SKM-1 treated with dmso at 0.1 percent for 144 hours (cell line): ENCODE data around the gene HBS1L.

Experiments used
- DNase-seq: peaks from one replicate; lab custom pipeline; 2025; ENCODE audit not compliant: unreplicated experiment; lab: John Stamatoyannopoulos, UW

Gene HBS1L

GRCh38 chr6:134954272-134955000 is 100.2 kb downstream of the HBS1L start:
- no peak for DNase-seq

DNA sequence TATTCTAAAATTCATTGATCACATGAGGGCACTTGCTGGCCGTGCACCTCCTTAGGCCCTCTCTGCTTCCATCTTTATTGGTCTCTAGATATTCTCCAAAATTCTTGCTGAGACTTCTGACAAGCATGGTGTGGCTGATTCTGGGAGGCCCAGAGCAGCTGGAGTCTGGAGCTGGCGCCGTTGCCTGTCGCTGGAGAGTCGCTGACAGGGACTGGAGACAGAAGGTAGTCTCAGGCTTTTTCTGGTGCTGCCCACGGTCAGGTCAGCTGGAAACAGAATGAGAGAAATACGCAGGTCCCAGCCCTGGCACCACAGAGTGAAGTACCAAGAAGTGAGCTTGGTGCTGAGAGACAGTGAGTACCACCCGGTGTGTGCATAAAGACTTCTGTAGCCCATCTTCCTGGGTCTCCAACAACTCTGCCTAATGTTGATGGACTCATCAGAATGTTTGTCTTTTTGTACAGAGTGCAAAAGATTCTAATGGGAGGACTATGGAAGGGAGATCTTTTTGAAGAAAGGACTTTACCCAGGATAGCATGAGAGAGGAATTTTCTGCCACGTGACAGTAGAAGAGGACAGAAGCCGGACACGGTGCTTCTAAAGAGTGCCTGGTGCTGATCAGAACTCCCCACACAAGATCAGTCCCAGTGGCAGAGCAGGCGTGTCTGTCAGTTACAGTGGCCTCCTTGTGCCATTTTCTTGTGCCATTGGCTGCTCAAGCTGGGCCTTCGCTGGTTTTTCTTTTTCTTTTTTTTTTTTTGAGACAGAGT is 102.9 kb downstream of the HBS1L start:
- no peak for DNase-seq

GRCh38 chr6:134950482-134950881 is 104.1 kb downstream of the HBS1L start:
- DNase-seq, result no peak

DNA sequence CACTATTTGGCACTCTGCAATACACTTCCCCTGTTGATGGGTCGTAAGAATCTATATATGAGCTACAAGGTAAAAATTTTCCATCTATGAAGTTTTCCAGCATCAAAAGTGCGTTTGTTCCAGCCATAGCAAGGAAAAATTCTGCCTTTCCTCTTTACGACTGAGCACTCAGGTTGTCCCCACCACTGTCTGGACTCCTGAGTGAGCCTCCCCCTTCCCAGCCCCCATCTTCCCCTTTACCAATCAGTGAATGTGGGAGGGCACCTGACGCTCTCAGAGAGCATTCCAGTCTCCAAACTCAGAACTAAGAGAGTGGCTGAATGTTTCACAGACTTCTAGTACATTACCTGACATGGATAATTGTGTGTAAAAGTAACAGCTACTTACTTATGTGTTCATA is 104.7 kb downstream of the HBS1L start, which contains the start of gene ALDH8A1:
TSS of gene ALDH8A1 (minus strand) at position 175 of the 400 bp plus-strand sequence. CDS start at position 127, 48 bp downstream.
- no peak for DNase-seq

DNA sequence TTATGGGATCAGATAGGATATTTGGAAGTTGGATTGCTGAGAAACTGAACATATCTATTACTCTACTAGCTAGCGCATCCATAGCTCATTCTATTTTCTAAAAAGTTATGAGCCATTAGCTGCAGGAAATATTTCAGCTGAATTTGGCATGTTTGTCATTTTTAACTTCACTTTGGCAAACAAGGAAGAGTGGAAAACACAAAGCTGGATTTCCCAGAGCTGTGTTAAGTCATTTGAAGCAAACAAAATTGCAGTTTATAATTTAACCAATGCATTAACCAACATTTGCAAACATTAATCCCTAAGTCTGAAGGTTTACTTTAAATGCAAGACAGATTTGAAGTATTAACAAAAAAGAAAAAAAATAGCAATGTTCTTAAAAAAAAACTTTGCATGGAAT is 105.9 kb downstream of the HBS1L start:
- DNase-seq, result no peak

GRCh38 chr6:134948142-134948541 is 106.5 kb downstream of the HBS1L start:
- DNase-seq, result no peak

DNA sequence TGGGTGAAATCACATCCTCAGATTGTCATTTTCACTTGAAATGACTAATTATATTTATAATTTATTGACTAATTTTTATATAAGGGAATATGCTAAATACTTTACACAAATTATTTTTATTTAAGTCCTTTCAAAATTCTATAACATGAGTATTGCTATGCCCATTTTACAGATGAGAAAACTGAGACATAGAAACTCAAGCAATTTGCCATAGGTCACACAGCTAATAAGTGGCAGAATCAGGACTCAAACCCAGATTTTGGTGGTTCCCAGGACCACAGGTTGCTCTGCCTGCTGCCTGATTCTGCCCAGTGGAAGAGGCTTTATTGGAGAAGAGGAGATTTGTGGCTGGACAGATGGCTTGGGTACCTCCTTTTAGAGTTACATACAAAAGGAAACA is 109.6 kb downstream of the HBS1L start:
- DNase-seq, result no peak

DNA sequence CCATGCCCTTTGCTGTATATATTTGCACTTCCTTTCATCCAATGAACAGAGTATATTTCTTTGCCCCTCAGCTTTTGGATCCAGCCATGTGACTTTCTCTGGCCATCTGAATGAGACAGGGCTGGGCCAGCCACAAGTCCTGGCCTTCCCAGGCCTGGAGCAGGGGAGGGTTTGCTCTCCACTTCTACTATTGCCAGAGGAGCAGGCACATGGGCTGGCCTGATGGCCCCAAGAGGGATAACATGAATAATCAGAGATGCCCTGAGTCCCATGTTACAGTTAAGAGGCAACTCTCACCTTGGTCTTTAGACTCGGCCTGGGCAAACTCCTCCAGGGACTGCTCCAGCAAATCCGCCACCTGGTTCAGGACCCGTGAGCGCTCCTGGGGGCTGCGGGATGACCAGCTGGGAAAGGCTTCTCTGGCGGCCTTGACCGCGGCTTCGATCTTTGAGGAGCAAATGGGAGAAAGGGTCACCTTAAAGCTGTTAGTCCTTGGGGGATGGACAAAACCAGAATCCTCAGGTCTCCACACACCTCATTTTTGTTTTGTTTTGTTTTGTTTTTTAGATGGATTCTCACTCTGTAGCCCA is 111.0 kb downstream of the HBS1L start:
- DNase-seq, result no peak

GRCh38 chr6:134938896-134939295 is 115.7 kb downstream of the HBS1L start:
- DNase-seq, result no peak

DNA sequence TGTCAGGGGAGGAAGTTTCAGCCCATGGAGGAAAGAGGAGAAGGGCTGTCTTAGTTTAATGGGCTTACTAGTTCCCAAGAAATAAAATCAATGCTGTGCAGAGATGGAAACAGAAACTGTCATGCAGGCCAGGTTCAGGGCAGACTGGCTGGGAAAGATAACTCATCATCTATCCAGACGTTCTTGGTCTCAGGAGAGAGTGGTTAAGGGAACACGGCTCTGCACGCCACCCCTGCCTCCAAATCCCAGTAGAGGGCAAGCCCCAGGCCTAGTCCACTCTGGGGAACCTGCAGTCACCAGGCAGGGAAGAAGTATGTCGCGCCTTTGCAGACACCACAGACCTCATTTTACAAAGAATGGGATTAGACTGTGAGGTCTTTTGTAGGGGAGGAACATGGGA is 117.2 kb downstream of the HBS1L start:
- no peak for DNase-seq

- DNase-seq, result no peak
Observed at GRCh38 chr6:134936931-134937330, 117.7 kb downstream of the HBS1L start.

DNA sequence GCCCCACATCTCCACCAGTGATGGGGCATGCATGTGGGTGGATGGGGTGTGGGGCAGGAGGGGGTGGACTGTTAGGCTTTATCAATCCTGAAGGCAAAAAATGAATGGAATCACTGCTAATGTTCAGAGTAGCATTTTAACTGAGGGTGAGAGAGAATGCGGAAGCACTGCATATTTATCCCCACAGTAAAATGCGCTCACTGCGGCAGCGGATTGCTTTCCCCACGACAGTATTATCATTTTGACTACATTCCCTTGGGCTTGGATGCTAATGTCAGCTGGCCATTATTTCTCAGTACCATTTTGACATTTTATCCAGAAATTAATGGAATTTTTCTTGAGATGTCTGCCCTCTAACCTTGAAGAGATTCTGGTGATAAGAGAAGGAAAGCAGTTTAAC is 118.1 kb downstream of the HBS1L start:
- no peak for DNase-seq

- no peak for DNase-seq
Observed at GRCh38 chr6:134934793-134935485, 119.7 kb downstream of the HBS1L start.

GRCh38 chr6:134932535-134933470 is 121.8 kb downstream of the HBS1L start:
- DNase-seq, result no peak

DNA sequence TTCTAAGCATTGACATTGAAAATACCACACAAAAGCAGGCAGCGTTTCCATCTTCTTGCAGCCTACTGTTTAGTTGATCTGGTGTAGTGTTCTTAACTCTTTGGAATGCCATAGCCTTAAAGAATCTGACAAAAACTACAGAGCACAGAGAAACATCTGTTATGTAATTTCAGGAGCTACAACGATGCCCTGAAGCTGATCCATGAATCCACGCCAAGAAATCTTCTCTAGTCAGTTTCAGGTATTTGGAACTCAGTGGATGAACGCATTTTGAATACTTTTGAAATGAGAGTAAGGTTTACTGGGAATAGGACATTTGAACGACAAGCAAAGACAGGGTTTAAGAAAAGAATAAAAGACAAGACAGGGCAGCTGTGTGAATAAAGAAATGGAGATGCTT is 122.5 kb downstream of the HBS1L start:
- DNase-seq, result no peak

DNA sequence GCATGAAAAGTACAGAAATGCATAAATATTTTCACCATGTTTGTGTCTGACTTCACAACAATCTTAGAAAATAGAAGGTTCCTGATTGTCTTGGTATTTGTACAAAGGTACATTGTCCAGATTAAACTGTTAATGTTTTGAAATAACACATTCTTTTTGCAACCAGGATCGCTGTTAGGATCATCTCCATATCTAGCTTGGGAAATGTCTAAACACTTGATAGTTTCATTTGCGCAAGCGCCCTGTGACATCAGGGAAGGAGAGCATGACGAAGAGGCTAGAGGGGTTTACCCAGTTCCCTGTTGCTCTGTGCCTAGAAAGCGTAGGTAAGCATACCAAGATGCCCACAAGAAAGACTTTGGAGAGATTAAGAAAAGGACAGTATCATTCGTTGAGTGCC is 124.2 kb downstream of the HBS1L start:
- no peak for DNase-seq

- no peak for DNase-seq
Observed at GRCh38 chr6:134928151-134928900, 126.3 kb downstream of the HBS1L start.

DNA sequence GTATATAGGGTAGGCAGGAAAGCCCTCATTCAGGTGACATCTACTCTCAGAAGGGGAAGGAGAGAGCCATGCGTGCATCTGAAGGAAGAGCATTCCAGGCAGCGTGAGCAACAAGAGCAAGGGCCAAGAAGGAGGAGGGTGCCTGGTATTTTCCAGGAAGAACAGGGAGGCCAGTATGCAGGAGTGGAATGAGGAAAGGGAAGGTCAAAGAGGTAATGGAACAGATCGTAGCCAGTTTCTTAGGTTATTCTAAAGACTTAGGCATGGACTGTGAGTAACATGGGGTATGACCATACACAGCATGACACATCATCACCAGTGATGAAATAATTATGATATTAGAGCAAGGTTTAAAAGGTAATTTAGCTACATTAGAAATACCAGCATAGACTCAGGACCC is 128.8 kb downstream of the HBS1L start:
- no peak for DNase-seq

GRCh38 chr6:134921721-134922261 is 132.8 kb downstream of the HBS1L start:
- DNase-seq, result no peak
